ENCODE data around the gene SUPT16H.
"Not testable (repeated sequence)": the region's sequence is repeated elsewhere in the genome, so short reads cannot be mapped to it uniquely, and the experiment has no call there.

Gene SUPT16H

DNA sequence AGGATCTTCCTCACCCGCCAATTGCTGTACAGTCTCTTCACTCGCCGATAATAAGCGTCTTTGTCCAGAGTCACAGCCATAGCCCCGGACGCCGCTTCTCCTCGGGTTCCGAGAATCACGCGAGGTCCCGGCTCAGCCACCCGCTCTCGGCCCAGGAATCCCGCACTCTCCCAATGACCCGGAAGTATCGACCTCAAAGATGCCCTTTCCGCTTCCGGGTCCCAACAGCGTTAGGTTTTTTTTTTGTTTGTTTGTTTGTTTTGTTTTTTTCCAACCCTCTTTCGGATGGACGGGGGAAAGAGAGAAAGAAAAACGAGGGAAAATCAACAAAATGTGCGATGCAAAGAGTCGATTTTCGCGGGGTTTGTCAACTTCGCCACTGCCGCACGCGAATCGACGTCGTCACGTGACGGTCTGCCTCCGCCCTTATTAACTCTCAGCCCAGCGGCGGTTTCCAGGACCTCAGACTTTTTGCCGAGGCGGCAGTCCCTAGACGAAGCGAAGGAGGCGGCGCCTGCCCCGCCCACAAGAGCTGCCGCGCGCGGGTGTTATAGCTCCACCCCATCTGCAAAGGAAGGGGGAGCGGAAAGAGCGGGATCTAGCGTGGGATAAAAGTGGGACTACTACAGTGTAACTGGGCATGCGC, at the start of gene SUPT16H:
Gene SUPT16H, minus strand, starts transcription at position 172 of the 646 bp plus-strand sequence. Its CDS starts 92 bp downstream, at position 80.
- DNase-seq = peak; percentile 97

DNA sequence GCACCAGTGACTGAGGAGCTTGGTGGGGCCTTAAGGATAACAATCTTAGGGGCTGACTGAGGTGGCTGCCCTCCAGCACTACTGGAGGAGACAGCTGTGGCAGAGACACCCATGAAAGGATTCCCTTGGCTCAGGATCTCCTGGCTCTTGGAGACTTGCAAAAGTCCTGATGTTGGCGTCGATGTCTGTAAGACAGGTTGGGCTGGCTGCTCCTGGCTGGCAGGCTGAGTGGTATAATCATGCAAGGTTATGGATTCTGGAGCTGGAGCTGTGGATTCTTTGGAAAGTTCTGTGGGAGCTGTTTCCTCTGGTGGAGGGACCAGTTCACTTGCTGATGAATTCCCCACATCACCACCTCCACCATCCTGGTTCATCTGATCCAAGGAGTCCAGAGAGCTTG, 47.3 kb upstream of the SUPT16H start:
- no peak for DNase-seq

- no peak for DNase-seq
These were observed 45.1 kb upstream of the SUPT16H start for GRCh38 chr14:21428930-21429329.

GRCh38 chr14:21426692-21427091, 42.9 kb upstream of the SUPT16H start:
- no peak for DNase-seq

DNA sequence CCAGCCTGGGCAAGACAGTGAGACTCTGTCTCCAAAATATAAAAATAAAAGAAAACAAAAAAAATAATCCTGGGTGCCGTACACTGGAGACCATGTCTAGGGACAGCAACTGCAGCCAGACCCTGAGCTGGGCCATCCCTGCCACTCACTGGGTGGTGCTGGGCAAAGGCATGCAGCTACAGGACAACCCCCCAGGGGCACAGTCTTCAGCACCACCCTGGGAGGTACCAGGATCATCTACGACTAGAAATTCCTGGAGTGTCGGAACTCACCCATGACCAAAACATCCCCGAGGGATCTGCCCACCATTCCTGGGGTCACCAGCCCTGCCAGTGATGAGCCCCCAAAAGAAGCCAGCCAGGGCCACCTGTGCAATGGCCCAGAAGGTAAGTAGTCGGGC, 35.7 kb upstream of the SUPT16H start:
- DNase-seq = no peak

DNA sequence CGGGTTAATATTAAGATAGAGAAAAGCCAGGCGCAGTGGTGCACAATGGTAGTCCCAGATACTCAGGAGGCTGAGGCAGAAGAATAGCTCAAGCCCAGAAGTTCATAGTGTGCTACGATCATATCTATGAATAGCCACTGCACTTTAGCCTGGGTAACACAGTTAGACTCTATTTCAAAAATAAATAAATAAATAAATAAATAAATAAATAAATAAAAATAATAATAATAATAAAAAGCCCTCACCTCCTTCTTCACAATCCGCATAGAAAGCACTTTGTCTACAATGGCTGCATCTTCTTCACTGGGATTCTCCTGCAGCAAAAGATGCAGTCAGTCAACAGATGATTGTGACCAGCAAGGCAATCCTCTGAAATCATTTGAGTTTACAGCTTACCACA, 31.5 kb upstream of the SUPT16H start:
- no peak for DNase-seq

DNA sequence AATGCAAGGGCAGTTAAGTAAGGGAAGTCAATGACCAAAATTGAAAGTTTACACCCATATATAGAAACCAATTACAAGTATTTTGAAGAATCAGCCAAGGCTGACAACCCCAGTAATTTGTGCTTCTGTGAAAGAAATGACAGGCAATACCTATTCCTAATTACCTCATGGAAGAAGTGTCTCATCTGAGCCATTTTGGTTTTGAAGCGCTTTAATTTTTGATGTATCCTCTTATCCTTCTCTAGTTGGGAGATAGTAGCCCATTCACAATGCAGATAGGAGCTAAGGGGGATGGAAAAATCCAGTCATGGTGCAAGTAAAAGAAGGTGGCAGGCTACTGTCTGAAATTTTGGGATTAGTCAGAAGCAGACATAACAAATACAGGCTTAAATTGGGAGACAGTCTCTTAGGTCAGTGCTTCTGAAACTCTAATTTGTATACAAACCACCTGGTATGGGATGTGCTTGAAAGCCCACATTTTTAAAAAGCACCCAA, 30.4 kb upstream of the SUPT16H start:
- DNase-seq = no peak

DNA sequence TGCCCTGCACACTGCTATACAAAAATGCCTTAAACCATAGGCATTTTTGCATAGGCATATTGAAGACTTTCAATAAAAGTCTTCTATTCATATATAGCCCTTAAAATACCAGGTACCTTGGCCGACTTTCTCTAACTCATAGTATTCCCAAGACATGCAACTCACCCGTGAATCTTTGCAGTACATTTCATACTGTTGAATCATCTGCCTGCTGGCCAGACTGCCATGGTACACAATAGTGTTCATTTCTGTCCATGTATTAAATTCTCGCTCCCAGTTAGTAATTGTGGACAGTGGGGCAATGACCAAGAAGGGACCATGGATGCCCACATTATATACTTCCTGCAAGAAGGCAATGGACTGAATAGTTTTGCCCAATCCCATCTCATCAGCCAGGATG, 24.3 kb upstream of the SUPT16H start:
- no peak for DNase-seq

- DNase-seq = no peak
These were observed 22.4 kb upstream of the SUPT16H start for GRCh38 chr14:21406213-21406612.

- DNase-seq = no peak
These were observed 21.3 kb upstream of the SUPT16H start for GRCh38 chr14:21405097-21405496.

- DNase-seq = no peak
These were observed 15.6 kb upstream of the SUPT16H start for GRCh38 chr14:21399311-21399870.

DNA sequence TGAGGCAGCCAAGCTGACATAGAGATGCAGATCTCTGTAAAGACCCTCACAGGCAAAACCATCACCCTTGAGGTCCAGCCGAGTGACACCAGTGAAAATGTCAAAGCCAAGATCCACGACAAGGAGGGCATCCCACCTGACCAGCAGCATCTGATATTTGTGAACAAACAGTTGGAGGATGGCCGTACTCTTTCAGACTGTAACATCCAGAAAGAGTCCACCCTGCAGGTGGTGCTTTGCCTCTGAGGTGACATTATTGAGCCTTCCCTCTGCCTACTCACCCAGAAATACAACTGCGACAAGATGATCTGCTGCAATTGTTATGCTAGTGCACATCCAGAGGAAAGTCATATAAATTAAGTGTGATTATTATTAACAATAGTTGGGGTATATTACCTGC, 15.1 kb upstream of the SUPT16H start:
- DNase-seq = no peak

DNA sequence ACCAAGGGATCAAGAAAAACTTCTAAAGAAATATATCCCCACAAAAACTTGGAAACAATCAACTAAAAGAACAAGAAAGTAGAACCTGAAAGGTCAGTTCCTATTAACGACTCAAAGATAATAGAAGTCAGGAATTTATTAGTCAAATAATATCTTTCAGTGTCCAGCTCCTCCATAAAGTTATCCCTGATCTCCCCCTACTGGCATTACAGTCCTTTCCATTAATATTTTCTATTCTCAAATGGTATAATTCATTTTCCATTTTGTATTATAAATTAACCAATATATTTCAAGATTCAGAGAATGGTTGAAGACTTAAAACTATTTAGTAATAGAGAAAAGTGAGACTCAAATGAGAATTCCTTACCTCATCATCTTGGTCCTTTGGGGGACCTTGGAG, 11.6 kb upstream of the SUPT16H start:
- no peak for DNase-seq

- no peak for DNase-seq
These were observed 1.5 kb upstream of the SUPT16H start for GRCh38 chr14:21385188-21385904.

DNA sequence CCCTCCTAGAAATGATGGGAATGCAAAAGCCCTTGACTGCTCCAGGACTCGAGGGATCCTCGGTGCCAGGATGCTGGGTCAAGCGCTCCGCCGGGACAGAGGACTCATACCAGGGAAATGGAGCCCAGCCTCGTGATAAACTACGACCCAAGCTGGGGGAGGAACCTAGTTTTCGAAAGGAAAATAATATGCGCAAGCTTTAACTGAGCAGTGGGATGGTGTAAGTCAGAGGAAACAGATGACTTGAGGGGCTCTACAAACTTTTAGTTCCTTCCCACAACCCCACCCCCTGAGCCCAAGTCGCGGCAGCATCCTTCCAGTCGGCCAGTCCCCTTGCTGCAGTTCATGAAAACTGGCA, 654 bp upstream of the SUPT16H start:
- no peak for DNase-seq

- peak; percentile 58 for DNase-seq
These were observed 652 bp downstream of the SUPT16H start for GRCh38 chr14:21382886-21383847.

- DNase-seq = no peak
These were observed 1.7 kb downstream of the SUPT16H start for GRCh38 chr14:21382095-21382494.

- DNase-seq = no peak
These were observed 4.5 kb downstream of the SUPT16H start for GRCh38 chr14:21379338-21379737.

GRCh38 chr14:21373980-21374379, 9.8 kb downstream of the SUPT16H start:
- no peak for DNase-seq

DNA sequence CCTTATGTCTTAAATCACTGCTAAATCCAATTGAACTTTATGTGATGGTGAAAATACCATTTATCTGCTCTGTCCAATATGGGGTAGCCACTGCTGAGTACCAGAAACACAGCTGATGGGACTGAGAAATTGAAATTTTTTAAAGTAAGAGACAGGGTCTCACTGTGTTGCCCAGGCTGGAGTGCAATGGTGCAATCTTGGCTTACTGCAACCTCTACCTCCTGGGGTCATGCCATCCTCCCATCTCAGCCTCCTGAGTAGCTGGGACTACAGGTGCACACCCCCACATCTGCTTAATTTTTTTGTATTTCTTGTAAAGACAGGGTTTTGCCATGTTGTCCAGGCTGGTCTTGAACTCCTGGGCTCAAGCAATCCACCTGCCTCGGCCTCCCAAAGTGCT, 11.0 kb downstream of the SUPT16H start:
- not testable (repeated sequence) for DNase-seq

GRCh38 chr14:21369949-21370679, 13.7 kb downstream of the SUPT16H start:
- DNase-seq = no peak

GRCh38 chr14:21367582-21368144, 16.2 kb downstream of the SUPT16H start:
- DNase-seq = no peak

Data from NCI-H2227 treated with DMSO at 0.1 percent for 48 hours (cell line).